Testis (tissue), 2 donors: Measurements from ENCODE around the gene SERGEF.

ENCODE experiments used
- POLR2A ChIP-seq: fragments of 450-650 bp; IDR thresholded peaks from one replicate; pipeline ENCODE4 v1.6.1; 2017; ENCODE audit warnings: antibody characterized with exemption, mild to moderate bottlenecking, moderate library complexity
- TF ChIP-seq, protein P1 (sequence below), 3 experiments: fragments of 450-650 bp in 2 of 3; fragments of 200-600 bp in 1 of 3; sonication (generic) in 1 of 3; IDR thresholded peaks; one replicate each; pipeline ENCODE4 v1.5.1; 2016 to 2019; ENCODE audit warnings: antibody characterized with exemption in 3 of 3, mild to moderate bottlenecking in 2 of 3, moderate library complexity in 1 of 3

DNA sequence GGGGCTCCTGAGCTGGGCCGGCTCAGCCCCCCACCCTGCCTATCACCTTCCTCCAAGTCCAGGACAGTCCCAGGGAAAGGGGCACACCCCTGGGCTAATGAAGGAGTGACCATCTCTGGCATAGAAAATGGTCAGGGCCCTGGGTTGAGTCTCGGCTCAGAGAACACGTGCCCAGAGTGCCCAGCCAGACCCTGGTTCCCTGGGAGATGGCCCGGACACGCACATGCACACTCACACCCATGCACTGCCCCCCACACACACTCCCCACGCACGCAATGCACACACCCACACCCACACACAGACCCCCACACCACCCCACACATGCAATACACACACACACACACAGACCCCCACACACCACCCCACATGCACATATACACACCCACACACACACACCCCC is 249.6 kb downstream of the SERGEF start:
- TF ChIP-seq, protein P1, sequence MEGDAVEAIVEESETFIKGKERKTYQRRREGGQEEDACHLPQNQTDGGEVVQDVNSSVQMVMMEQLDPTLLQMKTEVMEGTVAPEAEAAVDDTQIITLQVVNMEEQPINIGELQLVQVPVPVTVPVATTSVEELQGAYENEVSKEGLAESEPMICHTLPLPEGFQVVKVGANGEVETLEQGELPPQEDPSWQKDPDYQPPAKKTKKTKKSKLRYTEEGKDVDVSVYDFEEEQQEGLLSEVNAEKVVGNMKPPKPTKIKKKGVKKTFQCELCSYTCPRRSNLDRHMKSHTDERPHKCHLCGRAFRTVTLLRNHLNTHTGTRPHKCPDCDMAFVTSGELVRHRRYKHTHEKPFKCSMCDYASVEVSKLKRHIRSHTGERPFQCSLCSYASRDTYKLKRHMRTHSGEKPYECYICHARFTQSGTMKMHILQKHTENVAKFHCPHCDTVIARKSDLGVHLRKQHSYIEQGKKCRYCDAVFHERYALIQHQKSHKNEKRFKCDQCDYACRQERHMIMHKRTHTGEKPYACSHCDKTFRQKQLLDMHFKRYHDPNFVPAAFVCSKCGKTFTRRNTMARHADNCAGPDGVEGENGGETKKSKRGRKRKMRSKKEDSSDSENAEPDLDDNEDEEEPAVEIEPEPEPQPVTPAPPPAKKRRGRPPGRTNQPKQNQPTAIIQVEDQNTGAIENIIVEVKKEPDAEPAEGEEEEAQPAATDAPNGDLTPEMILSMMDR (IDR thresholded peaks at IDR 0.05) = no peak
- no peak for TF ChIP-seq POLR2A
